Daoy (cell line): ENCODE results near the gene ZNF566. TPM values are rescaled to one million over a fixed set of nuclear protein-coding genes. Genes with fewer than 3 reads are reported as not detected.
"Not testable (repeated sequence)": the region's sequence is repeated elsewhere in the genome, so short reads cannot be mapped to it uniquely, and the experiment has no call there.

Source experiments
- DNase-seq: peaks from one replicate; pipeline ENCODE4 v3.0.0-alpha.2; 2015; ENCODE audit warnings: low read depth
- total RNA-seq: library from RNA; depleted of rRNA; stranded (reverse); fragments of >200 nt; shearing (Covaris generic); gene quantifications from 2 replicates; pipeline ENCODE4 v1.2.3, GENCODE V29; 2014; rRNA removed

Gene ZNF566
- 7.3 and 9.0 TPM in 2 replicates for total RNA-seq

DNA sequence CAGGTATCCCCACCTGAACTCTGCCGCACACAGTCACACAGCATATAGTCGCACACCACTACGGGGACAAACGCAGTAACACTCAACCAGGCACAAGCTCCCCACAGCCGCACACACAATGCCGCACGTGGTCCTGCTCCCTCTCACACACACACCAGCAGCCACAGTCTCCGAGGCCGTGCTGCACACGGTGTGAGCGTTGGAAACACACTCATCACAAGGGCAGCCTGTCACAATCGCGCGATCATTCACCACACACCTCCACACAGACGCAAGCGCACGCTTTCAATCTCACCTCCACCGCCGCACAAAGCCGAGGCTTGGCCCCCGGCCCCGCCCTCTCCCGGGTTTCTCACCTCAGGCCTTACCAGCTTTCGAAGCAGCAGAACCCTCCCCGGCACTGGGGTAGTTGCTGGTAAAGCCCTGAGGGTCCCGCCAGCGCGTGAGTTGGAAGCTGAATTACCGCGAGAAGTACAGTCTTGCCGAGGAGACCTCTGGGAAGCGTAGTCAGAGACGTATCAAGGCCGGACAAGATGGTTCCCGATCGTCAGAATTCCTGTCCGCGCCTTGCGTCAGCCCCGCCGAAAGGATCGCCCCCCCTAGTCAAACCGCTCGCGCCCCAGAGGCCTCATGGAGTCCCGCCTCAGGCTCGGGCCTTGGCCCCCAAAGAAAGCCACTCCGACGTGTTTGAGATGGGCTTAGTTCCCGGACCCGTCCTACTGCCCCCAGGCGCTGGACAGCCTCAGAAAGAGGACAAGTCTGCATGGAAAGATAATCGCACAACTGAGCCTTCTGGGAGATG, at the start of gene ZNF566:
ZNF566 (minus strand) TSS at position 444 of the 802 bp plus-strand sequence. CDS start 13,004 bp downstream, outside the sequence.
- DNase-seq = peak; percentile 97

DNA sequence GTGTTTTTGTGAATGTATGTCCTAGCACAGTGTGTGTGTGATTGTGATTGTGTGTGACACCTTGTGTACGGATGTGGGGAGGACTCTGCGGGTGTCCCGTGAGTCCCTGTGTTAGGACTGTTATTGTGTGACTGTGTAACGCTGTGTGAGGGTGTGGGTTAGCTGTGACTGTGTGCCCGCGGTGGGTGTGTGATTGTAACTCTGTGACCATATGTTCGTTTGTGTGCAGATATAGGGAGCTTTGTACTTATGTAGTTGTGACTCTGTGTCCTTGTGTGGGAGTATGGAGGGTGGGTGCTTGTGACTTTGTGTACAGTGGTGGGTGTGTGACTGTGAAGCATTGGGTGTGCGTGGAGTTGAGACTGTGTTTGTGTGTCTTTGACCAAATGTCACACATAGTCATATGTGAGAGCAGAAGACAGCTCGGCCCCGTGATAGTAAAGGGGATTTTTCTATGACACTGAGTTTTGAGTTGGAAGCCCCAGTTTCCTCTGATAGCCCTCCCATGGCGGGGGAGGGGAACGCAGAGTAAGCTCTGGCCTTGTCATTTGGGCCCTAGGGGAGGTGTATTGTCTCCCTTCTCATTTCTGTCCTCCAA, 39.7 kb upstream of the ZNF566 start:
- DNase-seq = peak; percentile 5

DNA sequence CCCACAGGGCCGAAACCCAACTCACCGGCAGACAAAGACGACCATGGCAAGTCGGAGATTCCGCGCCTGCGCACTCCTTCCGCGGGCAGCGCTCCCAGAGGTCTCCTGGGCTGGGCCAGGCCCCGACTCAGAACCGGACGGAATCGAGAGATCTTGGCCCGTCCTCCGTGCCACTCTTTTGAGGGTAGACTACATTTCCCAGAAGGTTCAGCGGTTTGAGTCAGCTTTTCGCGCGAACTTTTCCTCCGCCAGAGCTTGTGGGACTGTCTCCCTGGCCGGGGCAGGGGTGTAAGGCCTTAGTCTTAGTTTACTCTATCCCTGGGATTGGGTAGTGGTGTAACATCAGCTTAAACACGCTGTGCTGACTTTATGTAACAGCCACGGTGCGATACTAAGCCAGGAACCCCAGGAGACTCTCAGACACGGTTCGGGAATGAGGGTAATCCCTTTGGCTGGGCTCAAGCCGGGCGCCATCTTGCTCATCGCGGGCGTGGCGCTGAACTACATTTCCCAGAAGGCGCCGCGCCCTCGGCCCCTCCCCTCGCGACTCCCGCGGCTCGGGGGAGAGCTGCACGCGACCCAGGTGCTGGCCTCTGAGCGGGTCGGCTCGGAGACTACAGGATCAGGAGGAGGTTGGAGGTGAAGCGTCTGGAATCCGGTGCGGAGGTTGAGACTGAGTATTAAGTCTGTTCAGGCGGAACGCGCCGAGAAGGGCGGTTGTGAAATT, 39.0 kb upstream of the ZNF566 start, which contains the start of gene ZNF260:
ZNF260 (minus strand) TSS at position 78 of the 727 bp plus-strand sequence. CDS start 13,033 bp downstream, outside the sequence.
- peak; percentile 97 for DNase-seq

DNA sequence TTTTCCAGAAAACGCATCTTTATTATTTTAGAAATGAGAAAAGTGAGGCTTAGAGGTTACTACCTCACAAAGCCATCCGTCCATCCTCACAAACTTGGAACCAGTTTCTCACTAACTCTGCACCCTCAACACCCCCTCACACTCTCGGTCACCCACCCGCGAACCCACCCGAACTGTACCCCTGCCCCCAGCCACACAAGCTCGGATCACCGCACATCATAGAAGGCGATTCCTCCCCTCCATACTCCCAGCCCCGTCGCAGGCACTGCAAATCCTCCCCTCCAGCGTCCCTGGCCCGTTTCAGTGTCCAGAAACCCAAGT, 38.5 kb upstream of the ZNF566 start:
- DNase-seq = no peak

DNA sequence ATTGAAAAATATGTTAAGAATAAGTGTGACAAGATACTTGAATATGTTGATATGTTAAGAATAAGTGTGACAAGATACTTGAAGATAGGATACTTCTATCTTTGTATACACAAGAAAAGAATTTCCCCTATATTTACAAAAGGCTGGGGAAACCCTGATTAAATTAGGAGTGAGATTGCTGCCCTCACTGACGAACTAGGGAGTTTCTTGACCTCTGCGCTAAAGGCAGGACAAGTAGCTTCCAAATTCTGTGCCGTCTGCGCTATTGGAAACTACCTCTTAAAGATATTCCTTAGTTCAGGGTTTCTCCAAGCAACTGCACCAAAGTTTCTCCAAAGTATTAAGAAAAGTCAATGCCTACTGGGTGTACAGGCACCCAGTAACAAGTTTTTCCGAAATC, 38.0 kb upstream of the ZNF566 start:
- DNase-seq = no peak

DNA sequence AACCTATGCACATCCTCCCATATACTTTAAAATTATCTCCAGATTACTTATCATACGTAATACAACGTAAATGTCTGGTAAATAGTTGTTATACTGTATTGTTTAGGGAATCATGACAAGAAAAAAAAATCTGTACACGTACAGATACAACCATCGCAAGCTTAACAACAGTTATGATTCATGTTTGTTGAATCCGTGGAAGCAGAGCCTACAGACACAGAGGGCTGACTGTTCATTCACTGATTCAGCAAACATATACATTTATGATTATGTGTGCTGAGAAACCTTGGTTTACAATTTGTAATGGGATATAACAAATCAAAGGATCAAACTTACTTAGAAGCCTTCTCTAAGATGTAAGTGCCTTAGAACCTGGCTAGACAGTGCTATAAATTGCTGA, 37.2 kb upstream of the ZNF566 start:
- DNase-seq = no peak

DNA sequence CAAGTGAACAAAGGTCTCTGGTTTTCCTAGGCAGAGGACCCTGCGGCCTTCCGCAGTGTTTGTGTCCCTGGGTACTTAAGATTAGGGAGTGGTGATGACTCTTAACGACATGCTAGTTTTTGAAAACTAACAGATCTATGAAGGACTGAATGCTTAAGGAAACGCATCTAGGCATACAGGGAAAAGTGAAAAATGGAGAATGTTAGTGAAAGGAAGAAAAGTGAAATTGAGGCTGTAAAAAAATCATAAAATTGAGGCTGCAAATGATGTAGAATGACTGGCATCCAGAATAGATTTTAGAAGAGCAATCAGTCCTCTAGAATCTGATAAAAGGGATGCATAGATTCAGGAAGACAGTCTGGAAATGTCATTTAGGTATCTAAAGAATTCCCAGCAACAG, 35.3 kb upstream of the ZNF566 start:
- DNase-seq = no peak

DNA sequence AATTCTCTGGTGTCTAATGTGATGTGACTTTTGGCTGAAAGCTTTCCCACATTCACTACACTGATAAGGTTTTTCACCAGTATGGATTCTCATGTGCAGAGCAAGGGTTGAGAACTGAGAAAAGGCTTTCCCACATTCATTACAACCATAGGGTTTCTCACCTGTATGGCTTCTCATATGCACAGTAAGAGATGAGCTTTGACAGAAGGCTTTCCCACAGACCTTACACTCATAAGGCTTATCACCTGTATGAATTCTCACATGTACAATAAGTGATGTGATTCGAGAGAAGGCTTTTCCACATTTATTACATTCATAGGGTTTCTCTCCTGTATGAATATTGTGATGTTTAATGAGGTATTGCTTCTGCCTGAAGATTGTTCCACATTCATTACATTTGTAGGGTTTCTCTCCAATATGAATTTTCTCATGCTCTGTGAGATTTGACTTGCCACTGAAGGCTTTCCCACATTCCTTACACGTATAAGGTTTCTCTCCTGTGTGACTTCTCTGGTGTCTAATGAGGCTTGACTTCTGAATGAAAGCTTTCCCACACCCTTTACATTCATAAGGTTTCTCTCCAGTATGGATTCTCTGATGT, 24.8 kb upstream of the ZNF566 start:
- DNase-seq = no peak

DNA sequence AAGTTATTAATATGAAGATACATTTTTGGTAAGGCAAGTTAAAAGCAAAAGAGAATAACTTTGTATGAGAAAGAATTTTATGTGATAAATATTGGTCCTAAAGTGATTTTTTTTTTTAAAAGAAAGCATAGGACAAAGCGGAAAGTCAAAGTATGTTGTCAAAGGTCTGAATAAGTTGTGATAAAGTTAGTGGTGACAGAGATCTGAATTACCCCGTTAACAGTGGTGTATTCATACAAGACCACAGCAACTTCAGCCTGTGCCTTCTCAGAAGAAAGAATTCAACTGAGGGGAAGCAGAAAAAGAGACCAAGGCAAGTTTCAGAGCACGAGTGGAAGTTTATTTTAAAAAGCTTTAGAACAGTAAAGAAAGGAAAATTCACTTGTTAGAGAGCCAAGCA, 19.0 kb upstream of the ZNF566 start:
- DNase-seq = no peak

DNA sequence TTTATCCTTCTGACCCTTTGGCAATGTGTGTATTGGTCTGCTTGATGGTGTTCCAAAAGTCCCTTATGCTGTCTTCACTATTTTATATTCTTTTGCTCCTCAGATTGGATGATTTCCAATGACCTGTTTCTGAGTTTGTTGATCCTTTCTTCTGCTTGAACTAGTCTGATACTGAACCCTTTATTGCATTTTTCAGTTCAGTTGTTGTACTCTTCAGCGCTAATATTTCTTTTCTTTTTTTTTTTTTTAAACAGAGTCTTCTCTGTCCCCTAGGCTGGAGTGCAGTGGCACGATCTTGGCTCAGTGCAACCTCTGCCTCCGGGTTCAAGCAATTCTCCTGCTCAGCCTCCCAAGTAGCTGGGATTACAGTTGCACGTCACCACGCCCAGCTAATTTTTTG, 12.6 kb upstream of the ZNF566 start:
- no peak for DNase-seq

DNA sequence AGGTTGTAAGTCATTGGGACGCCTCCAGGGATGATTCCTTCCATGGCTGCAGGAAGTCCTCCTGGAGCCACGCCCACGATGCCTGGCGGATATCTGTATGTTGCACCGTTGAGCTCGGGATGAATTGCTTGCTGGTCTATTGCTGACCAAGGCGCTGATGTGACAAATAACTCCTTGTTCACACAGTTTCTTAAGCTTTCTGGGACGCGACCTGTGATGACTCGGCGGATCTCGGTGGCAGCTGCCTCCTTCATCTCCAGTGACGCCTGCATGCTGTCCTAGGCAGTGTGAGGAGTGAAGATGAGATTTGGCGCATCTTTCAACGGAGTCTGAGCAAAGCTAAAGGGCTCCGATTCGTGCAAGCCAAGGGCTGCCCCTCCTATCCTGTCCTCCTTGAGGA, 7.6 kb upstream of the ZNF566 start:
- no peak for DNase-seq

DNA sequence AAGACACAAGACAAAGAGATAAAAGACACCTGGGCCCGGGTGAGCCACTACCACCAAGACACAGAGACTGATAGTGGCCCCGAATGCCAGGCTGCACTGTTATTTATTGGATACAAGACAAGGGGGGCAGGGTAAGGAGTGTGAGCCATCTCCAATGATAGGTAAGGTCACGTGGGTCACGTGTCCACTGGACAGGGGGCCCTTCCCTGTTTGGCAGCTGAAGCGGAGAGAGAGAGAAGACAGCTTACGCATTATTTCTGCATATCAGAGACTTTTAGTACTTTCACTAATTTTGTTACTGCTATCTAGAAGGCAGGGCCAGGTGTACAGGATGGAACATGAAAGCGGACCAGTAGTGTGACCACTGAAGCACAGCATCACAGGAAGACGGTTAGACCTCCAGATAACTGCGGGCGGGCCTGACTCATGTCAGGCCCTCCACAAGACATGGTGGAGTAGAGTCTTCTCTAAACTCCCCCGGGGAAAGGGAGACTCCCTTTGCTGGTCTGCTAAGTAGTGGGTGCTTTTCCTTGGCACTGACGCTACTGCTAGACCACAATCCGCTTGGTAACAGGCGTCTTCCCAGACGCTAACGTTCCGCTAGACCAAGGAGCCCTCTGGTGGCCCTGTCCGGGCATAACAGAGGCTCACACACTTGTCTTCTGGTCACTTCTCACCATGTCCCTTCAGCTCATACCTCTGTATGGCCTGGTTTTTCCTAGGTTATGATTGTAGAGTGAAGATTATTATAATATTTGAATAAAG, 3.5 kb upstream of the ZNF566 start:
- peak; percentile 61 for DNase-seq

DNA sequence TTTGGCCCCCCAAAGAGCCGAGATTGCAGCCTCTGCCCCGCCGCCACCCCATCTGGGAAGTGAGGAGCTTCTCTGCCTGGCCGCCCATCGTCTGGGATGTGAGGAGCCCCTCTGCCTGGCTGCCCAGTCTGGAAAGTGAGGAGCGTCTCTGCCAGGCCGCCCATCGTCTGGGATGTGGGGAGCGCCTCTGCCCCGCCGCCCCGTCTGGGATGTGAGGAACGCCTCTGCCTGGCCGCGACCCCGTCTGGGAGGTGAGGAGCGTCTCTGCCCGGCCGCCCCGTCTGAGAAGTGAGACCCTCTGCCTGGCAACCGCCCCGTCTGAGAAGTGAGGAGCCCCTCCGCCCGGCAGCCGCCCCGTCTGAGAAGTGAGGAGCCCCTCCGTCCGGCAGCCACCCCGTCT, 1.5 kb upstream of the ZNF566 start:
- DNase-seq = not testable (repeated sequence)

DNA sequence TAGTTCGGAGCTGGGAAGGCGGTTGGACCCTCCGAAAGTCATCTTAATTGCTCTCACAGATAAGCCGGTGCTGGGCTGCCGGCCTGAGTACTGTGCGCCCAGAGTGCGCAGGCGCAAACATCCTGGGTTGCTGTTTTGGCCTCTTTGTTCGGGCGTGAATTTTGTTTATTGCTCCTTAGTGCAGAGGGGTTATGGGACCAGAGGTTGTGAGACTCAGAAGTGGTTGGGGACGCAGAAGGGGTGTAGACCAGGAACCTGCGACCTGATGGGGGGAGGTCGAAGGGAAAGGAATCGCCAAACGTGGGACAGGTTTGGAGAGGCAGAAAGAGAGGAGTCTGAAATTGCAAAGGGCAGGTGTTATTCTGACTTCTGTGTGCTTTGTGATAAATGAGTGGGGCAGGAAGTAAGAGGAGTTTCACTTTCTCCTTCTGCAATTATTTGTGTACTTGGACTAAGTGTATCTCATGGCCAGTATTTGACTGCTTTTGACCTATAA, 607 bp upstream of the ZNF566 start:
- DNase-seq = peak; percentile 94

DNA sequence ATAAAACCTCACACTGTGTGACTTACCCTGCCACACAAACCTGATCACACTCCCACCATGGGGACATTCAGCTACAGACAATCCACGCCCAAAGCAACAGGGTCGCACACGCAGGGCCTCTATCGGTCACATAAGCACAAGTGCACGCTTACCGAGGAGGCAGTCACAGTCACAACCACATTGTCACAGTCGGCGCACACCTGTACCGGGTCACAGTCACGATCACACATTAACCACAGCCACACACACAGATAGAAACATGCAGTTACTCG, 579 bp downstream of the ZNF566 start:
- no peak for DNase-seq

DNA sequence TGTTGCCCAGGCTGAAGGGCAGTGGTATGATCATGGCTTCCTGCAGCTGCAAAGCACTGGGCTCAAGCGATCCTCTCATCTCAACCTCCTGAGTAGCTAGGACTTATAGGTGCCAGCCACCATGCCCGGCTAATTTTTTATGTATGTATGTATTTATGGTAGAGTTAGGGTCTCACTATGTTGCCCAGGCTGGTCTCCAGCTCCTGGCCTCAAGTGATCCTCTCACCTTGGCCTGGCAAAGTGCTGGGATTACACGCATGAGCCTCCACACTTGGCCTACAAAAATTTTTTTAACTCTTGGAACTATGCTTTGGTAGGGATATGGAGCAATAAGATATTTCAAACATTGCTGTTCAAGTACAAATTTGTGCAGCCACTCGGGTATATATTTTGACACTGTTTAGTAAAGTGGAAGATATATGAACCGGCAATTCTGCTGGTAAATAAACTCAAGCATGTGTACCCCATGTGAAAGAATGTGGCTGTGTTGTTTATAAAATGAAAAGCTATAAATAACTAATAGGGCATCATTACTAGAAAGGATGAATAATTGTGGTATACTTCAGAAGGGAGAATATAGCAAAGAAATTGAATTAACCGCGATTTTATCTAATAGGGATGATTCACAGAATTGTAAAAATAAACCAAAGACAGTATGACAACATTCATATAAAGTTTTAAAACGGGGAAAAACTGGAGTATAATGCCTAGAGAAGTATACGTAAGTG, 1.1 kb downstream of the ZNF566 start:
- DNase-seq = no peak

DNA sequence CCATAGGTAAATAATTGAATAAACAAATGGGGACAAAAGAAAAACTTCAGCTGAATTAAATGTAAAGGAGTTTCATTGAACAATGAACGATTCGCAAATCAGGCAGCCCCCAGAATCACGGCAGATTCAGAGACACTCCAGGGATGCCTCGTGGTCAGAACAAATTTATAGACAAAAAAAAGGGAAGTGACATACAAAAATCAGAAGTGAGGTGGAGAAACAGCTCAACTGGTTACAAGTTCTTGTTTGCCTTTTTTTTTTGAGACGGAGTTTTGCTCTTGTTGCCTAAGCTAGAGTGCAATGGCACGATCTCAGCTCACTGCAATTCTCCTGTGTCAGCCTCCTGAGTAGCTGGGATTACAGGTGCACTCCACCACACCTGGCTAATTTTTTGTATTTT, 5.7 kb downstream of the ZNF566 start:
- DNase-seq = no peak

DNA sequence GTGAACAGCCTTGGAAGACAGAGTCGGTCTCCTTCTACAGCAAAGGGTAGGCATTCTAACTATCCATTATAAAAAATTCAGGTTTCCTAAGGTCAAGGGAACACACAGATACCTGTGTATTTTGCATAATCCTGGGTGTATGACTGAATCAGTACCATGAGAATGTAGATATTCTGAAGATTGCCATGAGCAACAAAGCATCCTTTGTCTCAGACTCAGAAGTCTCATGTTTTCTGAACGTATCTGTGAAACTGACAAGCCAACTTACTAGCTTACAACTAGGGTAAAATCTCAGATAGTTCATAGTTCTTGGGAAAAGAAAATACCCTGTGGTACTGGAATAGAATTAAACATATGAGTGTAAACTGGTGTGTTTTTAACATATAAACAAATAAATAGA, 6.5 kb downstream of the ZNF566 start:
- no peak for DNase-seq

DNA sequence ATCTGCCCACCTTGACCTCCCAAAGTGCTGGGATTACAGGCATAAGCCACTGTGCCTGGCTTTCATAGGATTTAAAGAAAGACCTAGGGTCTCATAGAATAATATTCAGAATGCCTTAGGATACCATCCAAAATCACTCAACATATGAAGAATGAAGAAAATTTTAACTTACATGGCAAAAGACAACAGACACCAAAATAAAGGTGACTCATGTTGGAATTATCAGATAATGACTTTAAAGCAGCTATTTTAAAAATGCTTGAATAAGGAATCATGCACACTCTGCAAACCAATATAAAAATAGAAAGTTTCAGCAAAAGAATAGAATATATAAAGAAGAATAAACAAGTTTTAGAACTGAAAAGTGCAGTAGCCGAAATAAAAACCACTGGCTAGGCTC, 29.3 kb downstream of the ZNF566 start:
- no peak for DNase-seq

DNA sequence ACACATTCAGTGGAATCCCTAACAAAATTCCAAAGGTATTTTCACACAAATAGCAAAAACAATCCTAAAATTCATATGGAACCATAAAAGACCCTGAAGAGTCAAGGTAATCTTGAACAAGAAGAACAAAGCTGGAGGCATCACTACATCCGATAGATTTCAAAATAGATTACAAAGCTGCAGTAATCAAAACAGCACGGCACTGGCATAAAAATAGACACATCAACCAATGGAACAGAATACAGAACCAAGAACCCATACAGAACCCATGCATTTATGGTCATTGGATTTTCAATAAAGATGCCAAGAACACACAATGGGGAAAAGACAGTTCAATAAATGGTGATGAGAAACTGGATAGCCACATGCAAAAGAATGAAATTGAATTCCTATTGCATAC, 32.5 kb downstream of the ZNF566 start:
- no peak for DNase-seq

DNA sequence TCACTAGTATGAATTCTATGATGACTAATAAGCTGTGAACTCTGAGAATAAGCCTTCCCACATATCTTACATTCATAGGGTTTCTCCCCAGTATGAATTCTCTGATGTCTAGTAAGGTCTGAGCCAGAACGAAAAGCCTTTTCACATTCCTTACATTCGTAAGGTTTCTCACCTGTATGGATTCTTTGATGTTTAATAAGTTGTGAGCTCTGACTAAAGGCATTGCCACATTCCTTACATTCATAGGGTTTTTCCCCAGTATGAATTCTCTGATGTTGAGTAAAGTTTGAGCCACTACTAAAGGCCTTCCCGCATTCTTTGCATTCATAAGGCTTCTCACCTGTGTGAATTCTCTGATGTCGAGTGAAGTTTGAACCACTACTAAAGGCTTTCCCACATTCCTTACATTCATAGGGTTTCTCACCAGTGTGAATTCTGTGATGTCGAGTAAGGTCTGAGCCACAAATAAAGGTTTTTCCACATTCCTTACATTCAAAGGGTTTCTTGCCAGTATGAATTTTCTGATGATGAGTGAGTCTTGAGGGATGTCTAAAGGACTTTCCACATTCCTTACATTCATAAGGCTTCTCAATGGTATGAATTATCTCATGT, 40.2 kb downstream of the ZNF566 start:
- DNase-seq = no peak
